GM04503 (cell line): ENCODE measurements around the gene TMCO2.

Source experiments
- DNase-seq: peaks from one replicate; pipeline ENCODE4 v3.0.0-alpha.2; 2012; ENCODE audit warnings: low read depth

The TMCO2 gene

DNA sequence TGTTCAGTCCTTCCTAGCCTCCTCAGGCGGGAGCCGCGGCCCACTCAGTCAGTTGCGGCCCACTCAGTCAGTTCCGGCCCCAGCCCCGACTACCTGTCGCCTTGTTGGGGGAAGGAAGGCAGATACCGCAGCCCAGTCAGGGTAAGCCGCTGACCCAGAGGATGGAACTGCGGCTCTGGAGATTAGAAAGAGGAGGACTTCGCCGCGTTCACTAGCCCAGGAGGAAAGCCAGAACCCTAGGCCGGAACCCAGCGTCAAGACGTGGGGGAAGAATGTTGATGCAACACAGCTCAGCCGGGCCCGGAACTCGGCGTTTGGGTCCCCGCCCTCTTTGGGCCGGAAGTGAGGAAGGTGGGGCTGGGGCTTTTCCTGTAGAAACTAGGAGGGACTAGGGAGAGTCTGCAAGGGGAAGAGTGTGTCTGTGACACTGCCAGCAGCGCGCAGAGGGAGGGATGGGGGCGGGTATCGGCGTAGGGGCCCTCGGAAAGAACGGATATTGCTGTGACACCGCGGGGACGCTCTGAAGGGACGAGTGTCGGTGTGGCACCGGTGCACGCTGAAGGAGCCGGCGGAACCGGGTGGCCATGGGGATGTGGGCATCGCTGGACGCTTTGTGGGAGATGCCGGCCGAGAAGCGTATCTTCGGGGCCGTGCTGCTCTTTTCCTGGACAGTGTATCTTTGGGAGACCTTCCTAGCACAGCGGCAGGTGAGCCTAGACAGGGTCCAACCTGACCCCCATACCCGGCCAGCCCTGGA is 10.1 kb downstream of the TMCO2 start, which contains the start of gene ZMPSTE24:
Gene ZMPSTE24, plus strand, starts transcription at position 549 of the 757 bp plus-strand sequence. Its CDS starts 36 bp downstream, at position 585.
- DNase-seq = peak; percentile 90

DNA sequence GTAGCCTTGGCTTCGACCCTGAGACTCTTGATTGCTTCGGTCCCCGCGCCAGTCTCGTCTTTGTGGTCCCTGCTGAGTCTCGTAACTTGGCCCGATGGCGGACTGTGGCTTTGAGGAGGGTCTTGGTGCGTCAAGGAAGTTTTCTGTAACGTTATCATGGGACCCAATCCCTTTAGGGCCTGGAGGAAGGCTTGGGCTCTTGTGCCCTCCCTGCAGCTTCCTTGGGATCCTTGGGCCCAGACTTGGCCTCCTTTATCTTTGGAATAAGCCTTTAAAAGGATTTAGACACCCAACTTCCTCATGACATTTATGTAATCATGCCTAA is 10.7 kb downstream of the TMCO2 start:
- DNase-seq = no peak

DNA sequence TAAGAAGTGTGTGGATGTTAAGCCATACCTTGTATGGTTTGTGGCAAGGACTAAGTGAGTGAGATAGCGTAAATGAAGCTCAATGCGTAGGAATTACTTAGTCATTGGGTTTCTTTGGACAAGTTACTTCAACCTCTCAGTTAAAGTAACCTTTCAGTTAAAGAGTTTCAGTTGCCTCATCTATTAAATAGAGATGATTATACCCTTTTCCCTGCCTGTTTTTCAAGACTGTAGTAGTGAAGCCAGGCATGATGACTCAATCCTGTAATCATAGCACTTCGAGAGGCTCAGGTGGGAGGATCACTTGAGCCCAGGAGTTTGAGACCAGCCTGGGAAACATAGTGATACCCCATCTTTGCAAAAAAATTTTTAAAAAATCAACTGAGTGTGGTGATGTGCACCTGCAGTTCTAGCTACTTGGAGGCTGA is 16.6 kb downstream of the TMCO2 start:
- DNase-seq = no peak

DNA sequence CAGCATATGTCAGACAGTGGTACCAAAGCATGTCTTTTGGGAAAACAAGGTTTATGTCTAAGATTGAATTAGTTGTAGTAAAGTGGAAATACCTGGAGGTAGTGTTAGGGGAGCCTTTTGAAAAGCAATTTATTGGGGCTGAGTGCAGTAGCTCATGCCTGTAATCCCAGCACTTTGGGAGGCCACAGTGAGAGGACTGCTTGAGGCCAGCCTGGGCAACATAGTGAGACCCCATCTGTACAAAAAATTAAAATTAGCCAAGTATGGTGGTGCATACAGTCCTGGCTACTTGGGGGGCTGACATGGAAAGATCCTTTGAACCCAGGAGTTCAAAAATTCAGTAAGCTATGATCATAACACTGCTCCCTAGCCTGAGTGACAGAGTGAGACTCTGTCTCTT is 17.6 kb downstream of the TMCO2 start:
- DNase-seq = no peak

DNA sequence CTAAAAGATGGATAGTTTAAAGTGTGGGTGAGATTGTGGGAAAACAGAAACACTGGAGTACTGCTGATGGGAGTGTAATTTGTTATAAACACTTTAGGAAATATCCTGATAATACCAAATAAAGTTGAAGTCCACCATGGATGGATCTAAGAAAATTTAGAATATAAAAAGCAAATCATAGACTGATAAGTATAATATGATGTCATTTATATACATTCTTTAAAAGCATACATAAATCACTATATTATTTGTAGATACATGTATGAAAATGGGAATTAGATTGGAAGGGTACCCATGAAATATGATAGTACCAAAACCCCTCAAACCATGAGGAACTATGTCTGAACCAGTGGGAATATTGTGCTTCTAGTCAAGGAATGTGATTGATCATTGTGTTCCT is 18.2 kb downstream of the TMCO2 start:
- DNase-seq = no peak

DNA sequence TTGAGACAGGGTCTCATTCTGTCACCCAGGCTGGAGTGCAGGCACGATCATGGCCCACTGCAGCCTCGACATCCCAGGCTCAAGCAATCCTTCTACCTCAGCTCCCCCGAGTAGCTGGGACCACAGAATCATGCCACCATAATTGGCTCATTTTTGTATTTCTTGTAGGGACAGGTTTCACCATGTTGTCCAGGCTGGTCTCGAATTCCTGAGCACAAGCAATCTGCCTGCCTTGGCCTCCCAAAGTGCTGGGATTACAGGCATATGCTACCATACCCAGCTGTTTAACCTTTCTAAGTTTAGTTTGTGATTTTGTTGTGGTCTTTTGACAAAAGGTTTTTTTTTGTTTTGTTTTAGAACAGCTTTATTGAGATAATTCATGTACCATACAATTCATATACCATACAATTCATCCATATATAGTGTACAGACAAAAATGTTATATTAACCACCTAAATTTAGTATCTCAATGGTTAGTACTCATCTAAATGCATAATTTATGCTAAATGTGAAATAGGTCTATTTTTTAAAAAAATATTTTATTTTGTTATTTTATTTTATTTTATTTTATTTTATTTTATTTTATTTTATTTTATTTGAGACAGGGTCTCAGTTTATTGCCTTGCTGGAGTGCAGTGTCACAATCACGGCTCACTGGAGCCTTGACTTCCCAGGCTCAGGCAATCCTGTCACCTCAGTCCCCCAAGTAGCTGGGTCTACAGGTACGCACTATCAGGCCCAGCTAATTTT is 19.2 kb downstream of the TMCO2 start:
- DNase-seq = no peak

DNA sequence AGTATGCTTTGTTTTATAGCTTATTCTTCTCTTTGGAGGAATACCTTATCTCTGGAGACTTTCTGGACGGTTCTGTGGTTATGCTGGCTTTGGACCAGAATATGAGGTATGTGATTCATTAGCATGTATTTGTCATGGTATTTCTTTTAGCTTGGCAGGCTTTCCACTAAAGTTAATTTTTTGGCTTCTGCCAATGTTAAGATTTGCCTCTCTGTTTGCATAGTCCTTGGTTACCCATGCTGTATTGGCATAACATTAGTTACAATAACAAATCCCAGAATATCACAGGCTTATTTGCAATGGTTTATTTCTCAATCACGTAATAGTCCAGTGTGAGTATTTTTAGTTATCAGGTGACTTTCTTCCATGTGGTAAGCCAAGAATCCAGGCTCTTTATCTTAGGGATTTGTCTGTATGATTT is 20.0 kb downstream of the TMCO2 start:
- DNase-seq = peak; percentile 93

DNA sequence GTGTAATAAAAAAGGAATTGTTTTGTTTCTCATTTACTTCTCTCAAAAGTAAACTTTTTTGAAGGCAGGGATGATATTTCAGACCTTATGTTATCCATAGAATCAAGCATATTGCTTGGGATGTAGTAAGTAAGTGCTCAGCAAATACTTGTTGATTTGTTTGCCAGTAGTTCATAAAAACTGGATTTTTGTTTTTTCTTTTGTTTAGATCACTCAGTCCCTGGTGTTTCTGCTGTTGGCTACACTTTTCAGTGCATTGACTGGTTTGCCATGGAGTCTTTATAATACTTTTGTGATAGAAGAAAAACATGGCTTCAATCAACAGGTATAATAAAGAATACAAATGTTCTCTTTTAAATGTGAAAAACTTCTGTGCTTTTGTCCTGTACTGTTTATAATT is 20.5 kb downstream of the TMCO2 start:
- DNase-seq = no peak

DNA sequence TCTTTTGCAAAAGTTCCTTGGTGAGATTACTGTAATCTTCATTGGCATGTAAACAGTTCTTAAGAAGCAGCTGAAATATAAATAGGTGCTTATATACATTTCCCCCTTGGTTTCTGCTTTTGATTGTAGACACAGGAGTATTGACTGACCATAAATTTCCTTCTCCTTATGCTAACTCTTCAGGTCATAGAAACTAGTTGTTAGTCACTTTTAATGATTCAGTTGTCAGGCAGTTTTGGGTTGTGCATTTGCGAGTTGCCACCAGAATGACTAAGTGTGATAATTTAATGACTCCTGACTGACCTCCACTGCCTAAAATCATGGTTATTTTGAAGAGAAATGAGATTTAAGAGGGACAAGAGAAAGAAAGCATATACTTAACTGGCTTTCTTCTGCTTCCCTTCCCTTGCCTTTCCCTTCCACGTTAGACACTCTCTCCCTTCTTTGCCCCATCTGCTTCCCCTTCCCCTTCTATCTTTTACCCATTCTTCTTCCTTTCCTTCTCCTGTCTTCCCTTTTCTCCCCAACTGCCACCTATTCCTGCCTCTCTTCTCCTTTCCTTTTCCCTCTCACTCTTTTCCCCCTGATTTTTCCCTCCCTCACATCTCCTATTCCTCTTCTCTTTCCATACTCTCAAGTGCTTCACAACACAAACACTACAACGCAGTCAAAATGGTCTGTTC is 22.6 kb downstream of the TMCO2 start:
- no peak for DNase-seq

DNA sequence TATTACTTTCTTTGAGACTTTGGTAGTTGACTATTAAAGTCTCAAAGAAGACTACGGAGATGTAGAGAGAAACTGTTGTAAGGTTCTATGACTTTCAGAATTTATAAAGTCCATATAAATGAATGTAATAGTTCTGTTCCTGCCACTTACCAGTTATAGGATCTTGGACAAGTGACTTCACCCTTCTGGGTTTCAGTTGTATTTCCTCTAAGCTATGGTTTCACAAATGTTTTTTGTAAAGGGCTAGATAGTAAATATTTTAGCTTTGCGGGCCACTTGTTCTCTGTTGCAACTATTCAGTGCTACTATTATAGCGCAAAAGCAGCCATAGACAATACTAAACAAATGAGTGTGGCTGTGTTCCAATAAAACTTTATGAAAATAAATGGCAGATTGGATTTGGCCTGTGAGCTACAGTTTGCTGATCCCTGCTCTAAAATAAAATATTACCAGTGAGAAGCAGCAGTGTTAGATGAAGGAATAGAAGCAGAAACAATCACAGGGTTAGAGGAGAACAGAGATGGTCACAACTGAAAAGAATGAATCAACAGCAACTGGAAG is 25.0 kb downstream of the TMCO2 start:
- DNase-seq = no peak

DNA sequence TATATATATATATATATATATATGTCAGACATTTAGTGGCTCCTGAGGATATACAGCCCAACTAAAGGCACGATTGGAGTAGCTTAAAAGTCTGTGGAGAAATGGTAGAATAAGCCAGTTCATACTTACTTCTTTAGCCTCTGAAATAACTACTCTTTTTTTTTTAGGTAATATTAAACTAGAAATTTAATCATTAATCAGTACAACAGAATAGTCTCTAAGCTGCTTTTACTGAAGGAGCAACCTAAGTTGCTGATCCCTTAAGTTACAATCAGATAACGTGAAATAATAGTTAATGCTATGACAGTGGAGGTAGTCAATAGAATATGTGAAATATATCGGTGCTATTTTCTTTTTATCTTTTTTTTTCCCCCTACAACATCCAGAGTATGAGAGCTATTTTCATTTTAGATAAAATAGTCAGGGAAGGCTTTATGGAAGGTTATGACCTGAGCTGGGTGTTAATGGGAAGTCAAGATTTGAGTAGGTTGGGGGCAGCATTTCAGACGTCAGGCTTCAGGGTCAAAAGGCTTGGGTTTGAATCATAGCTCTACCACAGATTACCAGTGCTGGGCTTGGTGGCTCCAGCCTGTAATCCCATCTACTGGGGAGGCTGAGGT is 25.9 kb downstream of the TMCO2 start:
- DNase-seq = no peak

DNA sequence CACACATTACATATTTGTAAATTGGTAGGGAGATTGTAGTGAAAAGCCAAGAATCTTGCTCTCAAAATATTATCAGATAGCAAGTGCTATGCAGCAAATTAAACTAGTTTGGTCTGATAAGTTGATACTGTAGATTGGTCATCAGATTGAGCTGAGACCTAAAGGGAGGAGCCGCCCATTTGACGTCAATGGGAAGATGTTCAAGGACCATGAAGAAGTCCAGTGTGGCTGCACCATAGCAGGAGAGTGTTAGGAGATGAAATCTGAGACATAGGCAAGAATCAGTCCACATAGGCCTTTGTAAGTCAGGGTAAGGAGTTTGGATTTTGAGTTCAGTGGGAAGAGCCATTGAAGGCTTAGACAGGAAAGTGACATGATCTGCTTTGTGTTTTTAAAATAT is 26.6 kb downstream of the TMCO2 start:
- DNase-seq = no peak

DNA sequence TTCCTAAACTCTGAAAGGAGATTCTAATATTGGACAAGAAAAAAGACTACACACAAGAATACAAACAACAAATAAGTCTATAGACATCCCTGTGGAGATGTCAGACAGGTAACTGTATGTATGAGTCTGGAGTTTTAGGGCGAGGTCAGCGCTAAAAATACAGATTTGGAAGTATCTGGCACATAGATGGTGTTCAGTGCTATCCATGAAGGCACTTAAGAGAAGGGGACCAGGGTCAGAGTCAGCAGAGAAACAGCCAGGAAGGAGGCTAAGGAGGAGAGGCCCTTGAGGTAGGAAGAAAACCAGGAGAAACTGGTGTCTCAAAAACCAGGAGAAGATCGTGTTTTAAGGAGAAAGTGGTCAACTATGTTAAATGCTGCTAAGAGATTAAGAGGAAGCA is 28.4 kb downstream of the TMCO2 start:
- DNase-seq = no peak

DNA sequence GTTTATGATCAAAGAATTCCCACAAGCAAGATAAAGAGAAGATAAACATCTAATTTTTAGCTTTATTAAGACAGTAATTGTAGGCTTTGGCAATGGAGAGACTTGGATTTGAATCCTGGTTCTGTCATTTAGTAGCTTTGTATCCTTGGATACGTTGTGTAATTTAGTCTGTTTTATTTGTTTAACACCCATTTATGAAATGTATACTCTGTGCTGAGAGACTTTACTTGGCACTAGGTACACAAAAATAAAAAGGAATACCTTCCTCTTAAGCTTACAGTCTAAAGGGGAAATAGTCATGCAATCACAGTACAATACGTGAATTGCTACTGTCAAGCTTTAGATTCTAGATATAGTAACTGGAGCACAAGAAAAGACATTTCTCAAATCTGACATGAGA is 34.1 kb downstream of the TMCO2 start:
- DNase-seq = no peak

DNA sequence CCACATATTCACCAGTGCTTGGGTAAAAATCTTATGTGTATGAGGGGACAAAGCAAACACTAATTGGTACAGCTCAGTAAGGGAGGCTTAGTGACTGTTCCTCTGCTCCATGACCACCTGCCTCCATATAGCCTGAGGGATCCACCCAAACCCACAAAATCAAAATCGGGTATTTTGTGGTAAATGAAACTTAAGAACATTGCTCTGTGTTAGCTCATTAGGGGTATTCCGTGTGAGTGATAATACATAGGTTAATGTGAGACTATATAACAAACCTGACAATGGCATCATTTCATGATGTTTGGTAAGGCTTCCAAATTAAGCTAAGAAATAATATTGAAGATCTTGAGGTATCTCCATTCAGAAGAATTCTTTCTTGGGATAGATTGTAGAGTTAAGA is 43.6 kb downstream of the TMCO2 start:
- no peak for DNase-seq

DNA sequence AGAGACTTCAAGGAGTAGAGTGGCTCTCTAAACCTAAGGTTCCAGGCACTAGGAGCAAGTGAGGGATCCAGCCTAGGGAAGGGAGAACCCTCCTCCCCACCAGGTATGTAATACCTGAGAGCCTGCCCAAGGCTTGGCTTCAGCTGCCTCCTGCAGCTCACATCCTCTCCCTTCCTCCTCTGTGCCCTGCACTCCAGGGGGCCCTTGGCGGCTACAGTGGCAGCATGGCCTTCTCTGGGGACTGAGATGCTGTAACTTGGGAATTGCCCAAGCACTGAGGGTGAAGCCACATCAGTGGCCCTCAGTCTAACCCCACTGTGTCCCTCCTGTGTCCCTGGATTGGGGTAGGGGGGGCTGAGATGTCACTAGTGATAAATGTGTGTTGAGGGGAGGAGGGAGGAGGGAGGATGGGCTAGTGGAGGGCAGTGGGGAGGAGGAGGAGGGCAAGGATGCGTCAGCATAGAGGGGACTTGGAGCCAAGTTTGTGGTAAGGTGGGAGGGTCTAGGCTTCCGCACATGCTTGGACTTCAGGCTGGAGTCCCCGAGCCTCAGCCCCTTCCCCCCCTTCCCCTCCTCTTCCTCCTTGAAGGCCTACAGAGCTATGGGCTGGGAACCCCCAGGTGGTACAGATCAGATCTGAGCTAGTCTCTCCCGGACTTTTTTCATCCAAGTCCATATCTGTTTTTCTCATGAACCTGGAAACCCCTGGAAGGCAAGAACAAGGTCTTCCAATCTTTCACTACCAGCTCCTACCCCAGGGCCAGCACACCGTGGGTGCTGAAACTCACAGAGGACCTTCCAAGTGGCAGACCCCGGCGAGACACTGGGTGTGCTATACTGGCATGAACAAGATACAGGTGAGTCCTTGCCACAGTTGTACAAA is 51.9 kb downstream of the TMCO2 start:
- DNase-seq = no peak

DNA sequence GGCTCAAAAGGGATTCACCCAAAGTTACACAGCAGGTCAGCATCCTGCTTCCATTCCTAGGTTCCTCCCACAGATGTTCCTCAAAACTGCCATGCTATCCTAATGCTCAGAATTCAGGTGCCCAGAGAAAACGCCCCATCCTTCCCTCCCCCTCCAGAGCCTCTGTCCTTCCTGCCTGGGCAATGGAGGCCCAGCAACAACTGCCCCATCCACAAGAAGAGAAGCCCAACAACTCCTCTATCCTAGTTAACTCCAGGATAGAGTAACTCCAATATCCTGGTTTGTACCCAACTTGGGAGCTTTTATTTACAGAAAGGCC is 52.5 kb downstream of the TMCO2 start:
- no peak for DNase-seq

DNA sequence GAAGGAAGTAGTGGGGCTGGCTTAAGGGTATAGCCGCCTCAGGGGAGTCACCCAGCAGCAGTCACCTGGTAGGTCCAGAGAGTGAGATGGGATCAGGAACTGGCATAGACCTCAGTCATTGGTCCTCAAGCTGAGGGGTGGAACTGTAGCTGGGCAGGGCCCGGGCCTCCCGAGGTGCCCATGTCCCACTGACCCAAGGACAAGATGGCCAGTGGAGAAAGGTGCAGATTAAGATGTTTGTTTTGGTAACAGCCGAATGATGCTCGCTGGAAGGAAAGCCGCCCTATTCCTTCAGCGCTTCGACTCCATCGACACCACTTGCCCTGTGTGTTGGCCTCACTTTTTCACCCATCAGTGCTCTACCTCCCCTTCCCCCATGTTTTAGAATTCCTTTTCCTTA is 52.9 kb downstream of the TMCO2 start:
- no peak for DNase-seq

DNA sequence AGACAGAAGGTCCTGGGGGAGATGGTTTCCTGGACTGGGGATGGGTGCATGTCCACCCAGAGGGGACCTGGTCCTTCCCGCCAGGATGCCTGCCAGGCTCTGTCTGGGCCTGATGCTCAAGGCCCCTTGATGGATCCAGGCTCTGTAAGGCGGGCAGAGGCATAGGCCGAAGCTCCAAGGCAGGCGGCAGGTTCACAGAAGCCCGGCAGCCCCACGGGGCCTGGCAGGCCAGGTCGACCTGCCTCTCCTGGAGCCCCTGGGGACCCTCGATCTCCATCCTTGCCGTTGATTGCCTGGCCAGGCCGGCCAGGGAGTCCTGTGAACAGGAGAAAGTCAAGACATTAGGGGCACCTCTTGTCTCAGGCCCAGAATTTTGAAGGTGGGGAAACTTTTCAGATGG is 53.3 kb downstream of the TMCO2 start:
- DNase-seq = no peak
